T-cell (primary cell): ENCODE measurements around the gene AKR1C1. TPM values are rescaled to one million over a fixed set of nuclear protein-coding genes. Genes with fewer than 3 reads are reported as not detected.
"Not testable (repeated sequence)": the region's sequence is repeated elsewhere in the genome, so short reads cannot be mapped to it uniquely, and the experiment has no call there.

Experiments
- ATAC-seq, 4 experiments: fragments of 200-7000 bp in 3 of 4; fragments of 150-1000 bp in 1 of 4; cut with Tn5 transposase; replicated peaks in 1 of 4; 1 replicate in 3 of 4; 2 replicates in 1 of 4; pipeline ENCODE4 v1.10.0; 2021; ENCODE audit warnings: moderate library complexity in 3 of 4, mild to moderate bottlenecking in 2 of 4, moderate number of reproducible peaks in 1 of 4
- CTCF ChIA-PET, 2 donors: fragments of 300-600 bp; sonication (Branson Sonifier 250); formaldehyde crosslinking; loops; one replicate each; lab custom pipeline; 2022; ENCODE audit warnings: antibody characterized with exemption in 2 of 2; lab: Charles Lee
- POLR2A ChIA-PET, 2 donors: fragments of 300-600 bp; sonication (Branson Sonifier 250); formaldehyde crosslinking; loops; one replicate each; lab custom pipeline; 2022; ENCODE audit warnings: antibody characterized with exemption in 2 of 2; lab: Charles Lee
- DNase-seq, 35 experiments: peaks; one replicate each; pipeline versions ENCODE4 v3.0.0 to v3.0.0-alpha.2; 2013 to 2023
- H3K27ac ChIP-seq: one replicate; pipeline ENCODE4 v1.5.1; 2013; ENCODE audit warnings: low read length
- H3K27me3 ChIP-seq, 2 experiments: replicated peaks in 1 of 2; 1 replicate in 1 of 2; 2 replicates in 1 of 2; pipeline versions ENCODE4 v1.6.1 to v1.7.0; 2013; ENCODE audit warnings: low read length in 1 of 2, mixed read lengths in 1 of 2; ENCODE audit not compliant: control insufficient read depth in 2 of 2, insufficient read depth in 2 of 2; ENCODE audit errors: extremely low read depth in 1 of 2
- H3K36me3 ChIP-seq, 2 donors: 1 replicate in 1 of 2; 2 replicates in 1 of 2; pipeline versions ENCODE4 v1.6.1 to v1.7.0; 2013; ENCODE audit warnings: low read length in 1 of 2; ENCODE audit not compliant: control insufficient read depth in 2 of 2, insufficient read depth in 1 of 2; ENCODE audit errors: extremely low read depth in 1 of 2
- H3K4me1 ChIP-seq, 2 experiments: 1 replicate in 1 of 2; 2 replicates in 1 of 2; pipeline versions ENCODE4 v1.6.1 to v1.7.0; 2013; ENCODE audit warnings: low read length in 2 of 2, mixed read lengths in 1 of 2; ENCODE audit not compliant: insufficient read depth in 2 of 2, control insufficient read depth in 1 of 2; ENCODE audit errors: extremely low read depth in 1 of 2
- H3K4me3 ChIP-seq, 2 donors: 1 replicate in 1 of 2; 2 replicates in 1 of 2; pipeline versions ENCODE4 v1.5.1 to v1.7.0; 2013; ENCODE audit warnings: mild to moderate bottlenecking in 2 of 2, low read length in 1 of 2, moderate library complexity in 1 of 2; ENCODE audit not compliant: control insufficient read depth in 1 of 2; ENCODE audit errors: extremely low read depth in 1 of 2
- H3K9me3 ChIP-seq: 2 replicates; pipeline ENCODE4 v1.7.0; 2013
- H3K27ac Mint-ChIP-seq, 2 donors: one replicate each; pipeline ENCODE4 v1.8.0; 2020 to 2021; ENCODE audit warnings: mild to moderate bottlenecking in 2 of 2, mixed read lengths in 2 of 2
- H3K27me3 Mint-ChIP-seq, 2 donors: one replicate each; pipeline ENCODE4 v1.8.0; 2021 to 2022; ENCODE audit warnings: mixed read lengths in 2 of 2
- H3K36me3 Mint-ChIP-seq: one replicate; pipeline ENCODE4 v1.8.0; 2021; ENCODE audit warnings: mixed read lengths
- H3K4me1 Mint-ChIP-seq, 3 donors: one replicate each; pipeline ENCODE4 v1.8.0; 2020 to 2022; ENCODE audit warnings: mixed read lengths in 3 of 3, mild to moderate bottlenecking in 1 of 3
- H3K4me3 Mint-ChIP-seq, 3 donors: one replicate each; pipeline ENCODE4 v1.8.0; 2020 to 2022; ENCODE audit warnings: mild to moderate bottlenecking in 3 of 3, mixed read lengths in 3 of 3, moderate library complexity in 3 of 3
- H3K9me3 Mint-ChIP-seq, 3 donors: one replicate each; pipeline ENCODE4 v1.8.0; 2020 to 2022; ENCODE audit warnings: mixed read lengths in 3 of 3
- WGBS: methylation state at CpG from one replicate; pipeline ENCODE4 v1.1.5; 2013; ENCODE audit warnings: missing lambda C conversion rate; ENCODE audit not compliant: insufficient coverage; 5-methylcytosine and 5-hydroxymethylcytosine counted together
- total RNA-seq, 35 experiments: library from RNA in 6 of 35; stranded (reverse) in 6 of 35; fragments of 120-200 nt in 1 of 35; gene quantifications; one replicate each; pipeline versions ENCODE4 v1.2.1 to v1.2.4 and lab custom pipeline; 2013 to 2026

AKR1C1 gene
- total RNA-seq, 5 donors from 2014 or later (not counting 1 experiment from before 2014, with no cell fraction given): 1.1 to 4.8 (median 3.0) TPM

- H3K9me3 Mint-ChIP-seq, H3K4me3 Mint-ChIP-seq, ATAC-seq, H3K27ac Mint-ChIP-seq, H3K4me1 Mint-ChIP-seq, CTCF ChIA-PET, H3K27me3 Mint-ChIP-seq, H3K9me3 ChIP-seq, H3K27me3 ChIP-seq, DNase-seq, POLR2A ChIA-PET, H3K4me1 ChIP-seq, H3K27ac ChIP-seq, H3K4me3 ChIP-seq, H3K36me3 ChIP-seq, H3K36me3 Mint-ChIP-seq: not testable (repeated sequence)
- WGBS: 50% methylated on average over 1 of the region's 6 CpGs
Measured at GRCh38 chr10:5019770-5020612, 56.8 kb downstream of the AKR1C1 start.

GRCh38 chr10:5021624-5022290 lies 58.5 kb downstream of the AKR1C1 start:
- DNase-seq, CTCF ChIA-PET, H3K4me3 Mint-ChIP-seq, H3K36me3 ChIP-seq, H3K27me3 ChIP-seq, H3K36me3 Mint-ChIP-seq, POLR2A ChIA-PET, H3K9me3 Mint-ChIP-seq, H3K9me3 ChIP-seq, H3K4me1 ChIP-seq, H3K27ac Mint-ChIP-seq, H3K27me3 Mint-ChIP-seq, H3K27ac ChIP-seq, ATAC-seq, H3K4me1 Mint-ChIP-seq, H3K4me3 ChIP-seq: not testable (repeated sequence)
- WGBS: 83% methylated on average over 1 of the region's 10 CpGs

- POLR2A ChIA-PET: no interaction called here
- no peaks in the 10 kb centered on the region for H3K4me1 ChIP-seq
- no peaks in the 10 kb centered on the region for H3K36me3 ChIP-seq
- Mint-ChIP-seq H3K27me3 (peaks cover 10% of the 10 kb centered on the region in 2 donors), H3K27ac (no peak overlapping the region), H3K4me1 (no peaks in the 10 kb centered on the region), H3K36me3 (no peaks in the 10 kb centered on the region), H3K9me3 (peaks cover 0 to 10% (median 0%) of the 10 kb centered on the region in 3 donors), H3K4me3 (no peak overlapping the region)
- CTCF ChIA-PET: no interaction called here
- DNase-seq (no peak), ATAC-seq (no peak)
- H3K27me3 ChIP-seq: no peaks in the 10 kb centered on the region
- H3K27ac ChIP-seq: no peak overlapping the region
- no peaks in the 10 kb centered on the region for H3K9me3 ChIP-seq
- 35% methylated on average over 4 of the region's 4 CpGs for WGBS
- no peak overlapping the region for H3K4me3 ChIP-seq
Measured at GRCh38 chr10:5023177-5023805, 60.1 kb downstream of the AKR1C1 start.

- peaks cover 0 to 19% (median 9%) of the 10 kb centered on the region in 3 donors for H3K9me3 Mint-ChIP-seq
- H3K4me1 Mint-ChIP-seq, H3K36me3 ChIP-seq, CTCF ChIA-PET, ATAC-seq, H3K9me3 ChIP-seq, H3K27ac ChIP-seq, DNase-seq, H3K27ac Mint-ChIP-seq, H3K4me3 Mint-ChIP-seq, H3K4me3 ChIP-seq, H3K36me3 Mint-ChIP-seq, POLR2A ChIA-PET, H3K4me1 ChIP-seq, H3K27me3 ChIP-seq: not testable (repeated sequence)
- H3K27me3 Mint-ChIP-seq: peaks cover 10% of the 10 kb centered on the region in 2 donors
Measured at GRCh38 chr10:5025461-5025881, 62.3 kb downstream of the AKR1C1 start.

- POLR2A ChIA-PET: no interaction called here
Measured at GRCh38 chr10:5030989-5031388, 67.8 kb downstream of the AKR1C1 start.

GRCh38 chr10:5031588-5031987 lies 68.4 kb downstream of the AKR1C1 start:
- DNase-seq, H3K27me3 Mint-ChIP-seq: not testable (repeated sequence)

More at GRCh38 chr10:5030989-5031388, 67.8 kb downstream of the AKR1C1 start:
- CTCF ChIA-PET: interaction anchor here in 1 of 2 donors (0.9 kb wide), 1 partner anchor 253 kb away, joined by 4 read pairs; no protein-coding TSS in a partner anchor
- Mint-ChIP-seq H3K27ac (no peak overlapping the region), H3K9me3 (peaks cover 17 to 51% (median 27%) of the 10 kb centered on the region in 3 donors), H3K27me3 (peaks cover 6% of the 10 kb centered on the region in 2 donors), H3K36me3 (no peaks in the 10 kb centered on the region), H3K4me1 (no peaks in the 10 kb centered on the region), H3K4me3 (no peak overlapping the region)
- Histone ChIP-seq H3K4me3 (no peak overlapping the region), H3K4me1 (no peaks in the 10 kb centered on the region), H3K9me3 (no peaks in the 10 kb centered on the region), H3K36me3 (no peaks in the 10 kb centered on the region), H3K27me3 (no peaks in the 10 kb centered on the region), H3K27ac (no peak overlapping the region)
- WGBS: no CpG with 5 or more reads among the region's 1 CpG
- DNase-seq: no peak
- ATAC-seq: no peak

More at GRCh38 chr10:5031588-5031987, 68.4 kb downstream of the AKR1C1 start:
- H3K4me1 ChIP-seq, POLR2A ChIA-PET, H3K36me3 ChIP-seq, H3K4me3 Mint-ChIP-seq, H3K36me3 Mint-ChIP-seq, ATAC-seq, H3K27ac Mint-ChIP-seq, H3K27ac ChIP-seq, H3K4me1 Mint-ChIP-seq, H3K9me3 ChIP-seq, H3K4me3 ChIP-seq, H3K27me3 ChIP-seq: not testable (repeated sequence)
- CTCF ChIA-PET: interaction anchor here in 1 of 2 donors (0.9 kb wide), 1 partner anchor 253 kb away, joined by 4 read pairs; no protein-coding TSS in a partner anchor
- peaks cover 17 to 46% (median 27%) of the 10 kb centered on the region in 3 donors for H3K9me3 Mint-ChIP-seq
- 80% methylated on average over 1 of the region's 4 CpGs for WGBS
